MM.1S (cell line): ENCODE results near the gene DCLRE1A.

Experiments
- EZH2 ChIP-seq: fragments of 300-600 bp; sonication (generic); optimal IDR thresholded peaks from 2 replicates; pipeline ENCODE3; 2017; ENCODE audit warnings: low read depth, mild to moderate bottlenecking, antibody characterized with exemption, low read length, mixed read lengths
- EZH2phosphoT487 ChIP-seq: fragments of 300-600 bp; sonication (generic); IDR thresholded peaks from 2 replicates; pipeline ENCODE4 v1.6.1; 2018; ENCODE audit warnings: antibody characterized with exemption, low read length
- TF ChIP-seq, protein P1 (sequence below): fragments of 300-600 bp; sonication (generic); IDR thresholded peaks from 2 replicates; pipeline ENCODE4 v1.5.1; 2016; ENCODE audit warnings: antibody characterized with exemption, low read length, mixed read lengths

DNA sequence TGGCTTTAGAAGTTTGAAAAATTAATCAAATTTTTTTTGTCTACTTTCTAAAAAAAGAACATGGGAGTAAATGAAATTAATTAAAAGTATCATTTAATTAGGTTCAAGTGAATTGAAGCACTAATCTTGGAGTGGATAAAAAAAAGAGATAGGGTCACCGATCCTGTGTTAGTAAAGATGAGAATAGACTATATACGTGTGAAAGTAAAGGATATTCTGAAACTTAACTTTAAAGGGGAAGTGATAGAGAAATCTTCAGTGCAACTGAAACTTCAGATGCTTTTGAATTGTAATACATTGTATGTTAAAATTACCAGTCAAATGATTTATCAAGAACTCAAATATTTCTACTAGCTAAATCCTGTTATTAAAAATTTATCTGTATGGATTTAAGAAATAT is 5.4 kb upstream of the DCLRE1A start:
- TF ChIP-seq, protein P1, sequence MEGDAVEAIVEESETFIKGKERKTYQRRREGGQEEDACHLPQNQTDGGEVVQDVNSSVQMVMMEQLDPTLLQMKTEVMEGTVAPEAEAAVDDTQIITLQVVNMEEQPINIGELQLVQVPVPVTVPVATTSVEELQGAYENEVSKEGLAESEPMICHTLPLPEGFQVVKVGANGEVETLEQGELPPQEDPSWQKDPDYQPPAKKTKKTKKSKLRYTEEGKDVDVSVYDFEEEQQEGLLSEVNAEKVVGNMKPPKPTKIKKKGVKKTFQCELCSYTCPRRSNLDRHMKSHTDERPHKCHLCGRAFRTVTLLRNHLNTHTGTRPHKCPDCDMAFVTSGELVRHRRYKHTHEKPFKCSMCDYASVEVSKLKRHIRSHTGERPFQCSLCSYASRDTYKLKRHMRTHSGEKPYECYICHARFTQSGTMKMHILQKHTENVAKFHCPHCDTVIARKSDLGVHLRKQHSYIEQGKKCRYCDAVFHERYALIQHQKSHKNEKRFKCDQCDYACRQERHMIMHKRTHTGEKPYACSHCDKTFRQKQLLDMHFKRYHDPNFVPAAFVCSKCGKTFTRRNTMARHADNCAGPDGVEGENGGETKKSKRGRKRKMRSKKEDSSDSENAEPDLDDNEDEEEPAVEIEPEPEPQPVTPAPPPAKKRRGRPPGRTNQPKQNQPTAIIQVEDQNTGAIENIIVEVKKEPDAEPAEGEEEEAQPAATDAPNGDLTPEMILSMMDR: no peak
- TF ChIP-seq EZH2 (no peak), EZH2phosphoT487 (no peak)
